Heart left ventricle (tissue), 13 donors: Measurements from ENCODE around the gene OTP.

Experiments
- POLR2A ChIP-seq, 2 donors: fragments of 450-650 bp; IDR thresholded peaks; one replicate each; pipeline ENCODE4 v1.6.1; 2017; ENCODE audit warnings: antibody characterized with exemption in 2 of 2, mild to moderate bottlenecking in 2 of 2, moderate library complexity in 2 of 2
- TF ChIP-seq, protein P1 (sequence below), 12 donors: fragments of 200-600 bp; sonication (generic) in 4 of 12; IDR thresholded peaks; one replicate each; pipeline versions ENCODE4 v1.5.0 to v1.8.0; 2018 to 2022; ENCODE audit warnings: antibody characterized with exemption in 12 of 12, mild to moderate bottlenecking in 5 of 12
- donor health status: ischemic (EF 13 %, LVEDD 7.1; RV severe dilation, severe dysfunction).
- donor health status: DM: no; HTN: yes; CAD: no.
- donor health status: DM: no; HTN: no; CAD: no.
- donor health status: ischemic (EF 25% LVEDD 6.9; RV normal size, moderate dysfunction).
- donor health status: ischemic (EF 25% LVEDD 5.7; RV mildly dilated, moderate dysfunction).
- donor health status: ischemic (EF 35%, LVEDD 5.7; RV mildly dilated, moderate dysfunction).
- donor health status: nonischemic (EF 11% LVEDD 7.7; RV severe dilation, severe dysfunction).
- donor health status: DM: yes; HTN: yes; CAD: no.
- donor health status: PGD.
- donor health status: ischemic (EF 29% LVEDD 5.4; RV normal size, mild dysfunction).
- donor health status: nonischemic (EF 23%, LVEDD 6.1; RV moderate dilation, normal function).

DNA sequence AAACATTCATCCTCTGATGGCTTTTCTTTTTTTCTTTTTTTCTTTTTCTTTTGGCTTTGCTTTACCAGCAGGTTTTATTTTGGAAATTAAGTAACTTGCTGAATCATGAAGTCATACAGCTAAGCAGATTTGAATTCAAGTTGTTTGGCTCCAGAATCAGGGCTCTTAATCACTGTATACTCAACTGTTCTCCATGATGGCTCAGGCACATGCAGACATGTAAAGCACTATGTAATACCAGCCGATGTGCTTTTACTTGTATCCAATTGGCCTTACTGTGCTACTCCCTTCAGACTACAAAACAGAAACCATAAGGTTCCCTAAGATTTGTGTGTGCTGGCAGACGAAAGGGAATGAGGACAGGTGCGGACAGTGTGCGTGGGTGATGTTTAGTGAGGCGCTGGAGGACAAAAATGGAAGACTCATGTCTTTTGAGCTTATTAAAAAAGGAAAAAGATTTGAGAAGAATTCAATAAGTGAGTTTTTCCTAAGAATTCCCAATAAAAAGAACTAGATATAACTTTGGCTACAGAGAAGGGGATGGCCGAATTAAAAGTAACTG lies 44.7 kb upstream of the OTP start:
- TF ChIP-seq, protein P1, sequence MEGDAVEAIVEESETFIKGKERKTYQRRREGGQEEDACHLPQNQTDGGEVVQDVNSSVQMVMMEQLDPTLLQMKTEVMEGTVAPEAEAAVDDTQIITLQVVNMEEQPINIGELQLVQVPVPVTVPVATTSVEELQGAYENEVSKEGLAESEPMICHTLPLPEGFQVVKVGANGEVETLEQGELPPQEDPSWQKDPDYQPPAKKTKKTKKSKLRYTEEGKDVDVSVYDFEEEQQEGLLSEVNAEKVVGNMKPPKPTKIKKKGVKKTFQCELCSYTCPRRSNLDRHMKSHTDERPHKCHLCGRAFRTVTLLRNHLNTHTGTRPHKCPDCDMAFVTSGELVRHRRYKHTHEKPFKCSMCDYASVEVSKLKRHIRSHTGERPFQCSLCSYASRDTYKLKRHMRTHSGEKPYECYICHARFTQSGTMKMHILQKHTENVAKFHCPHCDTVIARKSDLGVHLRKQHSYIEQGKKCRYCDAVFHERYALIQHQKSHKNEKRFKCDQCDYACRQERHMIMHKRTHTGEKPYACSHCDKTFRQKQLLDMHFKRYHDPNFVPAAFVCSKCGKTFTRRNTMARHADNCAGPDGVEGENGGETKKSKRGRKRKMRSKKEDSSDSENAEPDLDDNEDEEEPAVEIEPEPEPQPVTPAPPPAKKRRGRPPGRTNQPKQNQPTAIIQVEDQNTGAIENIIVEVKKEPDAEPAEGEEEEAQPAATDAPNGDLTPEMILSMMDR (IDR thresholded peaks at IDR 0.05) = no peak
- no peak for TF ChIP-seq POLR2A (IDR thresholded peaks at IDR 0.05)
